Measurements from ENCODE around the gene TBRG4. TPM values are rescaled to one million over a fixed set of nuclear protein-coding genes. Genes with fewer than 3 reads are reported as not detected.

The TBRG4 gene
- polyA plus RNA-seq, 3 donors = 32.7 to 42.2 (median 38.4) TPM

DNA sequence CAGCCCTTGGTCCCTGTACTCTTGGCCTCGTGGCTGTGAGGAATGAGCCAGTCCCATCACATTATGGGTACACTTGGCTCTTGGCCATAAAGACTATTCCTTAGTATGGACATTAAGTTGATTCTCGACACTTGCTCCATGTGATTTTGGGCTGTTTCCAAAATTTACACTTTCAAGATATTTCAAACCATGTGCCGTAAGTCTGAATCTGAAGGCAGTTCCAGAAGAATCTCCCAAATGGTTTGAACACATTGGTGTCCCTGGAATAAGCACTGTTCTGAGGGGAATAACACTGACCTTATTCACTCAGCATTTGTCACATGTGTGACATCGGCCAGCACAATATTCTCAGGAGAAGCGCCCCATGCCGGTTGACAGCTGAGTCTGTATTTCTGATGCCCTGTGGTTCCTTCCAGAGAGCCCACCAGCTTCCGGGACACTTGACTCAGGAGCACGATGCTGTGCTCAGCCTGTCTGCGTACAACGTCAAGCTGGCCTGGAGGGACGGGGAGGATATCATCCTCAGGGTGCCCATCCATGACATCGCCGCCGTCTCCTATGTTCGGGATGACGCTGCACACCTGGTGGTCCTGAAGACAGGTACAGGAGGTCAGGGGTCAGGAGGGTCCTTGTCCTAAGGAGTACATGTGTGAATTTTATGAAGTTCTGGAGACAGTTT lies 47.3 kb downstream of the TBRG4 start:
- Histone ChIP-seq H4K20me1 (ENCODE audit: insufficient read depth, low read length) (peaks cover 97% of the 10 kb centered on the region), H3K9ac (ENCODE audit: insufficient read depth, low read length, poor library complexity, severe bottlenecking) (no peak overlapping the region), H3K4me1 (ENCODE audit: control insufficient read depth in 1 of 2, insufficient read depth in 2 of 2, low read length in 2 of 2) (peaks cover 6 to 31% of the 10 kb centered on the region in 2 donors), H3K9me3 (replicated peaks in 1 of 2; ENCODE audit: control insufficient read depth in 1 of 2, insufficient read depth in 1 of 2, low read length in 2 of 2) (no peaks in the 10 kb centered on the region), H3K27ac (ENCODE audit: low read depth in 1 of 2, low read length in 2 of 2) (peak overlapping the region; percentile 32 to 74), H3K4me2 (replicated peaks; ENCODE audit: extremely low read depth, low read length, poor library complexity, severe bottlenecking) (no peak overlapping the region), H2AFZ (ENCODE audit: insufficient read depth, low read depth, low read length, poor library complexity, severe bottlenecking) (no peak overlapping the region), H3K36me3 (replicated peaks in 1 of 2; ENCODE audit: control insufficient read depth in 1 of 2, insufficient read depth in 2 of 2, low read length in 2 of 2) (peaks cover 45 to 86% of the 10 kb centered on the region in 2 donors), H3K4me3 (replicated peaks in 1 of 3; ENCODE audit: low read depth in 2 of 3, low read length in 3 of 3) (no peak overlapping the region), H3K27me3 (ENCODE audit: control insufficient read depth in 2 of 2, insufficient read depth in 2 of 2, low read length in 2 of 2) (no peaks in the 10 kb centered on the region), H3K79me2 (ENCODE audit: insufficient read depth, low read length) (peaks cover 80% of the 10 kb centered on the region)
- peak overlapping the region in 5 of 7 donors; percentile 78 to 90 (median 82) for H3K27ac Mint-ChIP-seq
- H3K4me3 Mint-ChIP-seq = no peak overlapping the region
- 93% methylated on average over 15 of the region's 16 CpGs for WGBS (ENCODE audit: insufficient coverage)
- intact Hi-C loops (cut with micrococcal nuclease) = no loop called here
- H3K9me3 Mint-ChIP-seq = no peaks in the 10 kb centered on the region
- DNase-seq = no peak
- H3K27me3 Mint-ChIP-seq (ENCODE audit: low read depth in 3 of 3) = peaks cover 0 to 4% (median 0%) of the 10 kb centered on the region in 3 donors
- peaks cover 41% of the 10 kb centered on the region for H3K4me1 Mint-ChIP-seq
- no peak for TF ChIP-seq CTCF (IDR thresholded peaks at IDR 0.05)
- peaks cover 75 to 93% of the 10 kb centered on the region in 2 donors for H3K36me3 Mint-ChIP-seq

GRCh38 chr7:45061806-45062425 lies 49.6 kb downstream of the TBRG4 start:
- intact Hi-C loops (cut with micrococcal nuclease) = no loop called here
- WGBS (ENCODE audit: insufficient coverage) = 100% methylated on average over 1 of the region's 1 CpG
- Histone ChIP-seq H3K9ac (ENCODE audit: insufficient read depth, low read length, poor library complexity, severe bottlenecking) (no peak overlapping the region), H3K4me2 (replicated peaks; ENCODE audit: extremely low read depth, low read length, poor library complexity, severe bottlenecking) (no peak overlapping the region), H3K4me1 (ENCODE audit: control insufficient read depth in 1 of 2, insufficient read depth in 2 of 2, low read length in 2 of 2) (peaks cover 0 to 16% of the 10 kb centered on the region in 2 donors), H3K27ac (ENCODE audit: low read depth in 1 of 2, low read length in 2 of 2) (peak overlapping the region in 1 of 2 donors; percentile 74), H3K27me3 (ENCODE audit: control insufficient read depth in 2 of 2, insufficient read depth in 2 of 2, low read length in 2 of 2) (no peaks in the 10 kb centered on the region), H3K79me2 (ENCODE audit: insufficient read depth, low read length) (peaks cover 91% of the 10 kb centered on the region), H4K20me1 (ENCODE audit: insufficient read depth, low read length) (peaks cover 97% of the 10 kb centered on the region), H3K36me3 (replicated peaks in 1 of 2; ENCODE audit: control insufficient read depth in 1 of 2, insufficient read depth in 2 of 2, low read length in 2 of 2) (peaks cover 28 to 65% of the 10 kb centered on the region in 2 donors), H3K9me3 (replicated peaks in 1 of 2; ENCODE audit: control insufficient read depth in 1 of 2, insufficient read depth in 1 of 2, low read length in 2 of 2) (no peaks in the 10 kb centered on the region), H2AFZ (ENCODE audit: insufficient read depth, low read depth, low read length, poor library complexity, severe bottlenecking) (no peak overlapping the region), H3K4me3 (replicated peaks in 1 of 3; ENCODE audit: low read depth in 2 of 3, low read length in 3 of 3) (no peak overlapping the region)
- H3K4me3 Mint-ChIP-seq = no peak overlapping the region
- H3K9me3 Mint-ChIP-seq = no peaks in the 10 kb centered on the region
- peaks cover 44% of the 10 kb centered on the region for H3K4me1 Mint-ChIP-seq
- no peak for TF ChIP-seq CTCF (IDR thresholded peaks at IDR 0.05)
- H3K27me3 Mint-ChIP-seq (ENCODE audit: low read depth in 3 of 3) = peaks cover 0 to 1% (median 0%) of the 10 kb centered on the region in 3 donors
- peak overlapping the region; percentile 38 to 84 (median 58) for H3K27ac Mint-ChIP-seq
- H3K36me3 Mint-ChIP-seq = peaks cover 67 to 87% of the 10 kb centered on the region in 2 donors
- peak in 1 of 3 donors; percentile 44 for DNase-seq
